Esophagus squamous epithelium (tissue), 5 donors: ENCODE measurements around the gene SIRPA. TPM values are rescaled to one million over a fixed set of nuclear protein-coding genes. Genes with fewer than 3 reads are reported as not detected.

Experiments
- DNase-seq: peaks from one replicate; lab custom pipeline; 2025; lab: John Stamatoyannopoulos, UW
- H3K27ac ChIP-seq, 4 donors: fragments of 200-600 bp; sonication (generic); one replicate each; pipeline ENCODE4 v1.5.1; 2016 to 2019; ENCODE audit warnings: mild to moderate bottlenecking in 1 of 4
- H3K27me3 ChIP-seq, 4 donors: fragments of 200-600 bp; sonication (generic); 1 replicate in 3 of 4; 2 replicates in 1 of 4; pipeline versions ENCODE4 v1.5.1 to v1.6.0; 2017 to 2021; ENCODE audit warnings: antibody characterized with exemption in 1 of 4
- H3K36me3 ChIP-seq, 3 donors: fragments of 200-600 bp; sonication (generic); one replicate each; pipeline ENCODE4 v1.5.1; 2016 to 2019
- H3K4me1 ChIP-seq, 3 donors: fragments of 200-600 bp; sonication (generic); one replicate each; pipeline ENCODE4 v1.5.1; 2017 to 2019
- H3K4me3 ChIP-seq, 4 donors: fragments of 200-600 bp; sonication (generic); 1 replicate in 3 of 4; 2 replicates in 1 of 4; pipeline ENCODE4 v1.5.1; 2016 to 2019; ENCODE audit warnings: mild to moderate bottlenecking in 2 of 4, moderate library complexity in 1 of 4
- H3K9me3 ChIP-seq, 3 donors: fragments of 200-600 bp; sonication (generic); one replicate each; pipeline ENCODE4 v1.5.1; 2016 to 2019
- POLR2A ChIP-seq, 4 donors: fragments of 450-650 bp; IDR thresholded peaks; one replicate each; pipeline ENCODE4 v1.6.1; 2017; ENCODE audit warnings: antibody characterized with exemption in 4 of 4, mild to moderate bottlenecking in 4 of 4, moderate library complexity in 3 of 4
- WGBS, 2 donors: methylation state at CpG; one replicate each; pipeline ENCODE4 v1.1.5; 2018; 5-methylcytosine and 5-hydroxymethylcytosine counted together
- intact Hi-C: fragments of 100-400 bp; cut with DNase I; formaldehyde crosslinking; loops from one replicate; pipeline ENCODE4 v1.15.0; 2022
- total RNA-seq, 4 donors: library from RNA; depleted of rRNA; stranded (reverse); fragments of >200 nt; gene quantifications; one replicate each; pipeline ENCODE4 v1.1.0, GENCODE V29; 2016
- TF ChIP-seq, protein P1 (sequence below), 6 experiments: fragments of 450-650 bp in 4 of 6; fragments of 200-600 bp in 2 of 6; sonication (generic) in 2 of 6; IDR thresholded peaks; one replicate each; pipeline ENCODE4 v1.5.1; 2016 to 2019; ENCODE audit warnings: antibody characterized with exemption in 6 of 6, mild to moderate bottlenecking in 4 of 6, moderate library complexity in 4 of 6
- donor health status: DM: yes; HTN: yes; CAD: no.

Gene SIRPA
- total RNA-seq, 4 donors from 2014 or later, result 9.3 to 23.4 (median 20.1) TPM

DNA sequence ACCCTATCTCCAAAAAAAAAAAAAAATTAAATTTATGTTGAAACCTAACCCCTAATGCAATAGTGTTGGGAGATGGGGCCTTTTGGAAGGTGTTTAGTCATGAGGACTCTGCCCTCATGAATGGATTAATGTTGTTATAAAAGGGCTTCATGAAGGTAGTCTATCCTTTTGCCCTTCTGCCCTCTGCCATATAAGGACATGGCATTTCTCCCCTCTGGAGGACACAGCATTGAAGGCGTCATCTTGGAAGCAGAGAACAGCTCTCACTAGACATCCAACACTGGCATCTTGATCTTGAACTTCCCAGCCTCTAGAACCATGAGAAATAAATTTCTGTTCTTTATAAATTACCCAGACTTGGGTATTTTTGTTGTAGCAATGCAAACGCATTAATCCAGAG, 63.2 kb downstream of the SIRPA start:
- Histone ChIP-seq H3K27me3 (peaks cover 0 to 37% (median 0%) of the 10 kb centered on the region in 4 donors), H3K9me3 (no peaks in the 10 kb centered on the region), H3K36me3 (no peaks in the 10 kb centered on the region), H3K4me1 (no peaks in the 10 kb centered on the region), H3K4me3 (no peak overlapping the region), H3K27ac (no peak overlapping the region)
- no peak for DNase-seq
- WGBS, 2 donors, result 76 to 81% methylated on average over 2 of the region's 2 CpGs
- intact Hi-C loops, result no loop called here
- no peak for TF ChIP-seq POLR2A (IDR thresholded peaks at IDR 0.05)
- TF ChIP-seq, protein P1, sequence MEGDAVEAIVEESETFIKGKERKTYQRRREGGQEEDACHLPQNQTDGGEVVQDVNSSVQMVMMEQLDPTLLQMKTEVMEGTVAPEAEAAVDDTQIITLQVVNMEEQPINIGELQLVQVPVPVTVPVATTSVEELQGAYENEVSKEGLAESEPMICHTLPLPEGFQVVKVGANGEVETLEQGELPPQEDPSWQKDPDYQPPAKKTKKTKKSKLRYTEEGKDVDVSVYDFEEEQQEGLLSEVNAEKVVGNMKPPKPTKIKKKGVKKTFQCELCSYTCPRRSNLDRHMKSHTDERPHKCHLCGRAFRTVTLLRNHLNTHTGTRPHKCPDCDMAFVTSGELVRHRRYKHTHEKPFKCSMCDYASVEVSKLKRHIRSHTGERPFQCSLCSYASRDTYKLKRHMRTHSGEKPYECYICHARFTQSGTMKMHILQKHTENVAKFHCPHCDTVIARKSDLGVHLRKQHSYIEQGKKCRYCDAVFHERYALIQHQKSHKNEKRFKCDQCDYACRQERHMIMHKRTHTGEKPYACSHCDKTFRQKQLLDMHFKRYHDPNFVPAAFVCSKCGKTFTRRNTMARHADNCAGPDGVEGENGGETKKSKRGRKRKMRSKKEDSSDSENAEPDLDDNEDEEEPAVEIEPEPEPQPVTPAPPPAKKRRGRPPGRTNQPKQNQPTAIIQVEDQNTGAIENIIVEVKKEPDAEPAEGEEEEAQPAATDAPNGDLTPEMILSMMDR (IDR thresholded peaks at IDR 0.05), result no peak

DNA sequence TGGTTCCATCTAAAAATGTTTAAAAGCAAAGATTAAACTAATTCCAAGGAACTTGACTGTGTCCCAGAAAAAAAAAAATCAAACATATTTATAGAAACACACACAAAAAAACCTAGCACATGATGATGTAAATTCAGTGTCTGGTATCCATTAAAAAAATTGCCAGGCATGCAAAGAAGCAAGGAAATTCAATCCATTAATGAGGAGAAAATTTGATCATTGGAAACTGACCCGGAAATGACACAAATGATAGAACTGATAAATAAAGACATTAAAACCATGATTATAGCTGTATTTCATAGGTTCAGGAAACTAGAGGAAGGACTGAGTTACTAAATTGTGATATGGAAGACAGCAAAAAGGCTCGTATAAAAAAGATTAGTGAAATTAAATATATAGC, 63.9 kb downstream of the SIRPA start:
- peaks cover 0 to 40% (median 0%) of the 10 kb centered on the region in 4 donors for H3K27me3 ChIP-seq
- H3K36me3 ChIP-seq, result no peaks in the 10 kb centered on the region
- H3K9me3 ChIP-seq, result no peaks in the 10 kb centered on the region
- no peaks in the 10 kb centered on the region for H3K4me1 ChIP-seq
- H3K4me3 ChIP-seq, result no peak overlapping the region
- no peak overlapping the region for H3K27ac ChIP-seq
- no peak for TF ChIP-seq POLR2A (IDR thresholded peaks at IDR 0.05)
- TF ChIP-seq, protein P1 (IDR thresholded peaks at IDR 0.05), result no peak
- 49 to 78% methylated on average over 2 of the region's 2 CpGs for WGBS, 2 donors
- no peak for DNase-seq
- intact Hi-C loops, result no loop called here

DNA sequence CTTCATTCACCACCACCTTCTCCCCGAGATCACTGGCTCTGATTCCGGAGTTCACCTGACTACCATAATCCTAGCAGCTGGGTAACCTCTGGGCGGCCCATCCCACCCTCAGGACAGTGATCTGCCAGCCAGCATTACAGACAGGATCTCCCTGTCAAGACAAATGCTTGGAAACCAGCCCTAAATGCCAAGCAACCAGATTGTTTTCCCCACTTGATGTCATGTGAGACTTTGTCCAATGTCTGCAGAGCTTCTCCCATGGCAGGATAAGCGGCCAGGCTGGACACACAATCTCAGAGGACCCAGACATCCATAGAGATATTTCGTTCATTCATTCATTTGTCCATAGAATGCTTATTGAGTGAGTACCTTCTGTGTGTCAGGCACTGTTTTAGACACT, 66.2 kb downstream of the SIRPA start:
- Histone ChIP-seq H3K27me3 (peaks cover 0 to 42% (median 0%) of the 10 kb centered on the region in 4 donors), H3K36me3 (no peaks in the 10 kb centered on the region), H3K9me3 (no peaks in the 10 kb centered on the region), H3K4me3 (no peak overlapping the region), H3K27ac (no peak overlapping the region), H3K4me1 (peaks cover 7 to 13% (median 7%) of the 10 kb centered on the region in 3 donors)
- no peak for TF ChIP-seq POLR2A (IDR thresholded peaks at IDR 0.05)
- TF ChIP-seq, protein P1 (IDR thresholded peaks at IDR 0.05), result no peak
- intact Hi-C loops, result no loop called here
- no peak for DNase-seq
- WGBS, 2 donors, result 69 to 75% methylated on average over 4 to 5 of the region's 5 CpGs

DNA sequence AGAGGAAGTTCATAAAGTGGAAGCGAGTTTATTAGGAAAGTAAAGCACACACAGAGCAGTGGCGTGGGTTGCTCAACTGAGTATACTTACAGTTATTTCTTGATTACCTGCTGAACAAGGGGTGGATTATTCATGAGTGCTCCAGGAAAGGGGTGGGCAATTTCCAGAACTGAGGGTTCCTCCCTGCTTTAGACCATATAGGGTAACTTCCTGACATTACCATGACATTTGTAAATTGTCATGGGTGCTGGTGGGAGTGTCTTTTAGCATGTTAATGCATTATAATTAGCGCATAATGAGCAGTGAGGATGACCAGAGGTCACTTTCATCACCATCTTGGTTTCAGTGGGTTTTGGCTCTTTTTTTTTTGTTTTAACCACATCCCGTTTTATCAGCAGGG, 68.9 kb downstream of the SIRPA start:
- no peaks in the 10 kb centered on the region for H3K9me3 ChIP-seq
- DNase-seq, result no peak
- 71 to 77% methylated on average over 4 of the region's 4 CpGs for WGBS, 2 donors
- no peak overlapping the region for H3K4me3 ChIP-seq
- TF ChIP-seq, protein P1 (IDR thresholded peaks at IDR 0.05), result no peak
- no peak for TF ChIP-seq POLR2A (IDR thresholded peaks at IDR 0.05)
- intact Hi-C loops, result no loop called here
- H3K27ac ChIP-seq, result no peak overlapping the region
- peaks cover 0 to 31% (median 0%) of the 10 kb centered on the region in 4 donors for H3K27me3 ChIP-seq
- peaks cover 7 to 13% (median 7%) of the 10 kb centered on the region in 3 donors for H3K4me1 ChIP-seq
- no peaks in the 10 kb centered on the region for H3K36me3 ChIP-seq

DNA sequence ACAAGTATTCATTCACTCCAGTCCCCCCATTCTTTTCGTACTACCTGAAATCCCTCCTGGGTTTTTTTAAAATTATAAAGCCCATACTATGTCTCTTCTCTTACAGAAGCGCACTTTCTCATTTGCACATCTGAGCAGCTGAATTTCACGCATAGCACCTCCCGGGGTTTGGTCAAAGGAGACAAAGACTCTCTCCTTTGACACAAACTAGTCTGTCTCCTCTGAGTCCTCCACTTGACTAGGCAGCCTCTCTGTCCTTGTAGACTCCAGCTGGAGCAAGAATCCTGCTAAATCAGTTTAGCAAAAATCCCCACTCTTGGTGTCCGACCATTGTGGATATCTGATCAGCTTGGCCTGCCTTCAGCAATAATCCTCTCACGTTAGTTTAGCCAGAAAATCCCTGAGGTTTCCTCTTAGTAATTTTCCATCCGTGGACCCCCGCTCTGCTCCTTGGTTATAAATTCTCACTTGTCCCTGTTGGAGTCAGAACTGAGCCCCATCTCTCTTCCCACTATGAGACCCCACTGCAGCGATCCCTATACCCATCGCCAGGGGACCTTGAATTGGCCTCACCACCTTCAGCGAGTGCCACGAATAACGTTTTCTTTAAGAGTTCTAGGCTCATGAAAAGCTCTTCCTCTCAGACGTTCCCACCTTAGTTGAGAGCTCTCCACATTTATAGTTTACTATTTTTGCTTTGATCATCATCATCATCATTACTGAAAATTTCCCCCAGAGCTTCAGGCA, 69.6 kb downstream of the SIRPA start:
- Histone ChIP-seq H3K9me3 (no peaks in the 10 kb centered on the region), H3K27me3 (peaks cover 0 to 38% (median 0%) of the 10 kb centered on the region in 4 donors), H3K4me3 (no peak overlapping the region), H3K27ac (no peak overlapping the region), H3K36me3 (no peaks in the 10 kb centered on the region), H3K4me1 (peaks cover 7 to 13% (median 7%) of the 10 kb centered on the region in 3 donors)
- WGBS, 2 donors, result 52 to 59% methylated on average over 14 of the region's 14 CpGs
- intact Hi-C loops, result loop anchor here (5.0 kb wide), 1 partner anchor 207 kb away; no protein-coding TSS in a partner anchor
- TF ChIP-seq, protein P1 (IDR thresholded peaks at IDR 0.05), result no peak
- TF ChIP-seq POLR2A (IDR thresholded peaks at IDR 0.05), result no peak
- DNase-seq, result no peak
